Stimulated activated effector memory CD8-positive, alpha-beta T cell treated with anti-CD3 and anti-CD28 coated beads, Interleukin-12 subunit alpha, Interleukin-12 subunit beta, amount 100 ng/mL, for 72 hours (primary cell): ENCODE results near the gene SCRN1.
"Not testable (repeated sequence)": the region's sequence is repeated elsewhere in the genome, so short reads cannot be mapped to it uniquely, and the experiment has no call there.

Experiments
- ATAC-seq: fragments of 150-1000 bp; cut with Tn5 transposase; 2 replicates; pipeline ENCODE4 v1.10.0; 2021
- DNase-seq, 2 donors: peaks; one replicate each; pipeline ENCODE4 v3.0.0; 2021 to 2022; ENCODE audit warnings: low spot score in 2 of 2
- H3K27ac Mint-ChIP-seq: one replicate; pipeline ENCODE4 v1.8.0; 2022; ENCODE audit warnings: mild to moderate bottlenecking, mixed read lengths
- H3K36me3 Mint-ChIP-seq: one replicate; pipeline ENCODE4 v1.8.0; 2022; ENCODE audit warnings: mild to moderate bottlenecking, mixed read lengths
- H3K4me1 Mint-ChIP-seq: one replicate; pipeline ENCODE4 v1.8.0; 2022; ENCODE audit warnings: mixed read lengths
- H3K4me3 Mint-ChIP-seq: one replicate; pipeline ENCODE4 v1.8.0; 2022; ENCODE audit warnings: mild to moderate bottlenecking, mixed read lengths
- H3K9me3 Mint-ChIP-seq: one replicate; pipeline ENCODE4 v1.8.0; 2022; ENCODE audit warnings: mixed read lengths

SCRN1 gene

DNA sequence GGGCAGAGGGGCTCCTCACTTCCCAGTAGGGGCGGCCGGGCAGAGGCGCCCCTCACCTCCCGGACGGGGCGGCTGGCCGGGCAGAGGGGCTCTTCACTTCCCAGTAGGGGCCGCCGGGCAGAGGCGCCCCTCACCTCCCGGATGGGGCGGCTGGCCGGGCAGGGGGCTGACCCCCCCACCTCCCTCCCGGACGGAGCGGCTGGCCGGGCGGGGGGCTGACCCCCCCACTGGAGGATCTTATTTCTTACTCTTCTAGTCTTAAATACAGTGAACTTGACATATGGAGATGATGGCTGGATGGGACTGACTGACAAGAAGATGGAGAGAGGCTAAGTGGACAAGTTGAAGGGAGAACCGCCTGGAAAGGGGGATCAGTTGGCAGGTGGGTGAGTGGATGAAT, 28.0 kb downstream of the SCRN1 start:
- H3K4me3 Mint-ChIP-seq, DNase-seq, ATAC-seq, H3K4me1 Mint-ChIP-seq, H3K27ac Mint-ChIP-seq, H3K9me3 Mint-ChIP-seq, H3K36me3 Mint-ChIP-seq: not testable (repeated sequence)

DNA sequence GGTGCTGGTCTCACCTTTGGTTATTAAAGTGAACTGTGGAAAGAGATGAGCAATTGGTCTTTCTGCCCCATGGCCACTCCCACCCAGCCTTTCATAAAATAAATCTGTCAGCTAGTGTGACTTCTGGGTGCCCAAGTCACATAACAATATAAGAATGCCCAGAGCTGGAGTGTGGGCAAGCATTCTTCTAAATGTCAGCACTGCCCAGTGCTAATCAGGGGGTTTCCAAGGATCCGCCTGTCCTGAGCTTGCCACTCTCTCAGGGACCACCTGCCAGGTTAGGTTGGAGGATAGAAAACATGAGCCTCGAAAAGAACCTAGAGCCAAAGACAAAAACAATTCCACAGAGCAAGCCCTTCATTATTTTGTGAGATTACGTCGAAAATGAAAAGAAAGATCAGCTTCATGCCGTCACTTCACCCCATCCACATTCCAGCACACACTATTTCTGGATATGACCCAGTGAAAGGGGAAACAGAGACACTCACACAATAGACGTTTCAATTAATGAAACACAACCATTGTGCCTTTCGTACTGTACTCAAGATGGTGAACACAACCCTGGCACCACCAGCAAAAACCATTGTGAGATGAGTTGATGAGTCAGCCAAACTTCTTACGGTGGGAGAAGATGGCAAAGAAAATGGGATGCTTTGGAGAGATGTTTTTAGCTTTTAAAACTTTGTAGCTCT, 30.8 kb downstream of the SCRN1 start:
- H3K36me3 Mint-ChIP-seq, result no peaks in the 10 kb centered on the region
- DNase-seq, result no peak
- no peak overlapping the region for H3K27ac Mint-ChIP-seq
- no peak overlapping the region for H3K4me3 Mint-ChIP-seq
- ATAC-seq, result no peak
- H3K4me1 Mint-ChIP-seq, result peaks cover 21% of the 10 kb centered on the region
- no peaks in the 10 kb centered on the region for H3K9me3 Mint-ChIP-seq

DNA sequence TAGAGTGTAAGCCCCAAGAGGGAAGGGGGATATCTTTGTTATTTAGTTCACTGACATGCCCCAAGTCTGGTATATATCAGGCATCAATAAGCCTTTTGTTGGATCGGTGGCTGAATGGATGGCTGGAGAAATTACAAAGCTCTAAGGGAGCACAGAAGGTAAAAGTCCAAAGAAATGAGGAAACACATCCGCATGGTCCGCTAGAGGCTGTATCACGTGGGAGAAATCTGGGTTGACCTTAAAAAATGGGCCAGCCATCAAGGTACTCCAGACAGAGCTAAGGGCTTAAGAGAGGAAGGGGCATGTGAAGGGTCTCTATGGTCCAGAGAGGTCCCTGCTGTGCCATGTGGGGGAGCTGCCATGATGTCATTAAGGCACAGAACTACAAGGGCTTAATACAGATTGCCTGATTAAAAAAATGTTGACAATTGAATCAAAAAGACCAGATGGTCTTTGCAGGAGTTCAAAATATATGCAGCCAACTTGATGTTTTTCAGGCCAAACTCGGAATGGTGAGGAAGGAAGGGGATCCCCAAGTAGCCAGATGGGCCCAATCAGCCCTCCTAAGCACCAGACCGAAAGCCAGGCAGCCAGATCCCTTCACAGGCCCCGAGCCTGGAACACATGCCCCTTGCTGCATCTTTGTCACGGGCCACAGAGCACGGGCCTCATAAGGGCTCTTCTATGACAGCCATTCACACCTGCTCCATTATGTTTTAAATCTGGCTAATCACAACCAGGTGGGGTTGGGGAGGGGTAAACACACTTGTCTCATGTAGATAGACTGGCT, 31.9 kb downstream of the SCRN1 start:
- H3K4me1 Mint-ChIP-seq, result peaks cover 21% of the 10 kb centered on the region
- no peaks in the 10 kb centered on the region for H3K36me3 Mint-ChIP-seq
- no peak overlapping the region for H3K4me3 Mint-ChIP-seq
- DNase-seq (no peak), ATAC-seq (no peak)
- no peak overlapping the region for H3K27ac Mint-ChIP-seq
- no peaks in the 10 kb centered on the region for H3K9me3 Mint-ChIP-seq

DNA sequence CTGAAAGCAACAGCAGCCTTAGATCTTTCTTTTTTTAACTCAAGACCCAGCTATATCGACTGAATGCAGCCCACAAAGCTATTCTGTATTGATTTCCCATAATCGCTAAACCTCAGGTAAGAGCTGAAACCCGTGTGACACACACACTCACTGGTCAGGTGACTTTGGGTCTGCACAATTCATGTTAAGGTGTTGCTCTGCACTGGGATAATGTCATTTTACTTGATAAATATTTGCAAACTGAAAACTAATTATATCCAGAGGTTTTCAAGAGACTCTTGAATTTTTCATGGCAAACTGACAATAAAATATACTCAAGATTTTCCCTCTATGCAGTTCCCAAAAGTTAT, 33.1 kb downstream of the SCRN1 start:
- H3K27ac Mint-ChIP-seq, result peak overlapping the region; percentile 33
- ATAC-seq (peak; percentile 55), DNase-seq (no peak)
- peaks cover 21% of the 10 kb centered on the region for H3K4me1 Mint-ChIP-seq
- no peaks in the 10 kb centered on the region for H3K9me3 Mint-ChIP-seq
- H3K36me3 Mint-ChIP-seq, result peaks cover 10% of the 10 kb centered on the region
- H3K4me3 Mint-ChIP-seq, result no peak overlapping the region

DNA sequence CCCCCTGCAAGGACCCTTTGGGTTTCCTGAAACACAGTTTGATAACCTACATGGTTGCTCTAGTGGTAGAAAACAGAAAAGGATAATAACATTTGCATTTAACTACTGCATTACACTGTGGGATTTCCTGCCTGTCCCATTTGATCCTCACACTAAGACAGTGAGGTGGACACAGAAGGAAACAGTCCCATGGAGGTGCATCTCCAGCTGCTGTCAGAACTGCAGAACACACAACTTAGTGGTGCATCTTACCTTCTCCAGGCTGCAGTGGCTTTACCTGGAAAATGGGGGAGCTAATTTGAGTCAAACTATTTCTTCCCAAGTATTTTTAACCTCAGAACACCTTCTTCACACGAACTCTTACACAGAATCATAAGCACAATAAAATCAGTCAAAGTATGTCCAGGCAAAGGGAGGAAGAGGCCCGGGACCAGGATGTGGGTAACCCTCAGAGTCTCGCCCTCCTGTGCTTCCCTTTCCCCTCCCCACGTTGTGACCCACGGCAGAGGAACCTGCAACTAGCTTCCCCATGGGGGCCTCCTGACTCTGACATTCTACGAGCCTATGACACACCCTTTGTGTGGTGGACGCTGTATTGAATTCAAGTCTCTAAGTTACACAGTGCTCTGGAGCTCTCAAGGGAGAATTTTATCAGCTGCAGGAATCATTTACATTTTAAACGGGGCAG, 33.7 kb downstream of the SCRN1 start:
- DNase-seq (peak in 1 of 2 donors; percentile 8), ATAC-seq (peak; percentile 89)
- Mint-ChIP-seq H3K4me1 (peaks cover 21% of the 10 kb centered on the region), H3K4me3 (no peak overlapping the region), H3K9me3 (no peaks in the 10 kb centered on the region), H3K27ac (peak overlapping the region; percentile 33), H3K36me3 (peaks cover 14% of the 10 kb centered on the region)

DNA sequence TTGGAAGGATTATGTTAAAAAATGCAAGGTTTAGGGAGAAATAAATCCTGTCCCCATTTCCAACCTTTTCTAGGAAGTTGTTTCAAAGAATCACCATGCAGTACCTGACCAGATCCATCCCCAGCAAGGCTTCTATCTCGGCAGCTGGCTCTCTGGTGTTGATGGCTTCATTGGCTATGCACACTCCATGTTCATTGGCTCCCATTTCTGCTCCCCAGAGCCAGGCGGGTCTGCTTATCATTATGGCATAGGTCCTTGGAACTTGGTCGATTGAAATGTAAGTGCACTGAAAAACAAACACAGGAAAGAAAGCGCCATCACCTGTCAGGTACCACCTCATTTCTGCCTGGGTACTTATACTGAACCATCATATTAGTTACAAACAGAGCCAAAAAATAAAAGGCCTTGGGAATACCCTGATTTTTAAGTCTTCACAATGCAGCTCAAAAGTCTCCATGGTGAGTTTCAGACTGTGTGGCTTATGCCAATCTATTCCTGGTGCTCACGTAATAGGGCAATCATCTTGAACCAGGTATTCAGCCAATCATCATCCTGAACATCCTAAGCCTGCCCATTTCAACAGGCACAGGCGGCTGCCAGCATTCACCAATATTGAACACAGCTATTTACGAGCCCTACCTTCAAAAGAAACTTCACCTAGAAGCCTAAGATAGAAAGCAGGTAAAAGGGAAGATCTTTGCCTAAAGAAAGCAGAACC, 34.4 kb downstream of the SCRN1 start:
- ATAC-seq (no peak), DNase-seq (no peak)
- Mint-ChIP-seq H3K4me1 (peaks cover 21% of the 10 kb centered on the region), H3K36me3 (peaks cover 14% of the 10 kb centered on the region), H3K9me3 (no peaks in the 10 kb centered on the region), H3K4me3 (no peak overlapping the region), H3K27ac (peak overlapping the region; percentile 33)

DNA sequence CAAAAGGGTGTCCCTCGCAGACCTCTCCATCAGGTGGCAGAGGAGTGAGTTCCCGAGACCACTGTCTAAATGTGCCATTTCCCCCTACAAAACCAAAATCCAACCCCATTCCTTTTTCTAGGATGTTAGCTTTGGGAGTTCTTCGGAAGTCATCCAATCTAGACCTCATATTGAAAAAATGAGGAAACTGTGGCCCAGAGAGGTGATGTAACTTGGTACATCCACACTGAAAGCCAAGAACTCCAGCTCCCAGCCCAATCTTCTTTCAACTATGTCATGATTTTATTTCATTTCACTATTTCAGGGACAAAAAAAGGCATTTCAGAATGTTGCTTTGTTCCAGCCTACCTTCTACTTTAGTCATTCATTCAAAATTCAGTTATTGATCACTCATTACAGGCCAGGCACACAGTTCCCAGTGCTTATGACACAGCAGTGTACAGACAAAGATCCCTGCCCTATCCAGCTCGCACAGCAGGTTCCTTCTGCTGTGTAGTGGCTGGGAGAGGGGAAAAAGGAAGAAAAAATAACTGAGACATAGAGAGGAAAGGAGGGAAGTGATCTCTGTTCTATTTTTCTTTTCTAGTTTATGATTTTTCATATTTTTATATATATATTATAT, 35.8 kb downstream of the SCRN1 start:
- peaks cover 21% of the 10 kb centered on the region for H3K4me1 Mint-ChIP-seq
- no peak for DNase-seq
- H3K36me3 Mint-ChIP-seq, result peaks cover 18% of the 10 kb centered on the region
- H3K4me3 Mint-ChIP-seq, result no peak overlapping the region
- no peak for ATAC-seq
- H3K9me3 Mint-ChIP-seq, result no peaks in the 10 kb centered on the region
- H3K27ac Mint-ChIP-seq, result no peak overlapping the region

DNA sequence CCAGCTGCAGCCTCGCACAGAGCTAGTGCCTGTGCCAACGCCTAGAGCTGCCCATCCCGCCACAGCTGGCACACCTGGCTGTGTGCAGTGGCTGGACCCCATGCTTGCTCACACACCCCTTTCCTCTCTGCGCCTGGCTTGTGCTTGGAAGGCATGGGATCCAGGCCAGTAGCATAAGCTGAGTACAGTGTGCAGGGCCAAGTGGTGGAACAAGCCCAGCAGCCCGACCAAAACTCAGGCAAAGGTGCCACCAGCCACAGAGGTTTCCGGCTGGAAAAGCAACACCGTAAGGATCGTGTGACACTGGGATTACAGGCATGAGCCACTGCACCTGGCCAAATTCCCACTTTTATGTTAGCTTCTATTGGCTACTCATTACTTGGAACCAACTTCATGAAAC, 38.4 kb downstream of the SCRN1 start:
- Mint-ChIP-seq H3K4me1 (peaks cover 9% of the 10 kb centered on the region), H3K27ac (no peak overlapping the region), H3K36me3 (peaks cover 24% of the 10 kb centered on the region), H3K9me3 (no peaks in the 10 kb centered on the region), H3K4me3 (no peak overlapping the region)
- DNase-seq (no peak), ATAC-seq (no peak)

DNA sequence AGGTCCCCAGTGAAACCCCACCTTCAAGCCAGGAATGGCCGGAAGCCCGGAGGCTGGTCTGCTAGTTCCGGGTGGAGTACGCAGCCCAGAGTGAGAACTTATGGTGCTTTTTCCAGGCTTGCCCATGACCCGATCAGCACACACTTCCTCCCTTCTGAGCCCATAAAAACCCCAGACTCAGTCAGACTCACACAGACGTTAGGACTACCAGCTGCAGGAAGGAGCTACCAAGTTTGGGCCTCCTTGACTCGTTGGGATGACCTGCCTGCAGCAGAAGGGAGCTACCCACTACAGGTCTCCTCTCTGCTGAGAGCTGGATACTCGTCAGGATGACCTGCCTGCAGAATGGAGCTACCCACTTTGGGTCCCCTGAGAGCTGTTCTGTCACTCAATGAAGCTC, 39.1 kb downstream of the SCRN1 start:
- no peak overlapping the region for H3K4me3 Mint-ChIP-seq
- H3K9me3 Mint-ChIP-seq, result no peaks in the 10 kb centered on the region
- ATAC-seq (no peak), DNase-seq (no peak)
- H3K4me1 Mint-ChIP-seq, result peaks cover 2% of the 10 kb centered on the region
- H3K27ac Mint-ChIP-seq, result no peak overlapping the region
- H3K36me3 Mint-ChIP-seq, result peaks cover 24% of the 10 kb centered on the region

DNA sequence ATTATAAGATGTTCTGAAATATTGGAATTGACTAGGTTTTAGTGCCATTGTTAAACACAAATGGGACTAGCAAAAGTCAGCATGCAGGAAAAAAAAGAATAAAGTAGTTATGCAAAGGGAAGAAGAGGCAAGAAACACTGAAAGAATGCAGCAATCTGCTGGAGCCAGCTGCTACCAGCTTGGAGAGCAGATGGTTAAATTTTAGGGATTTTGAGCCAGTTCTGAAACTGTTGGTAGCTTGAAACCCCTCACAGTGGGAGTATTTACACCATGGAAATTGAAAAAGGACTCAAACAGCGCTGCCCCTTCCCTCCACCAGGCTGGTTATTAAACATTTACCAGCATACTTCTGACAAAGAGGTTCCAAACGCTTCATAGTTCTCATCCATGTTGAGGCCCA, 41.0 kb downstream of the SCRN1 start:
- H3K9me3 Mint-ChIP-seq, result no peaks in the 10 kb centered on the region
- ATAC-seq, result no peak
- peaks cover 24% of the 10 kb centered on the region for H3K36me3 Mint-ChIP-seq
- H3K4me3 Mint-ChIP-seq, result no peak overlapping the region
- peak overlapping the region; percentile 23 for H3K27ac Mint-ChIP-seq
- DNase-seq, result no peak
- H3K4me1 Mint-ChIP-seq, result no peaks in the 10 kb centered on the region

DNA sequence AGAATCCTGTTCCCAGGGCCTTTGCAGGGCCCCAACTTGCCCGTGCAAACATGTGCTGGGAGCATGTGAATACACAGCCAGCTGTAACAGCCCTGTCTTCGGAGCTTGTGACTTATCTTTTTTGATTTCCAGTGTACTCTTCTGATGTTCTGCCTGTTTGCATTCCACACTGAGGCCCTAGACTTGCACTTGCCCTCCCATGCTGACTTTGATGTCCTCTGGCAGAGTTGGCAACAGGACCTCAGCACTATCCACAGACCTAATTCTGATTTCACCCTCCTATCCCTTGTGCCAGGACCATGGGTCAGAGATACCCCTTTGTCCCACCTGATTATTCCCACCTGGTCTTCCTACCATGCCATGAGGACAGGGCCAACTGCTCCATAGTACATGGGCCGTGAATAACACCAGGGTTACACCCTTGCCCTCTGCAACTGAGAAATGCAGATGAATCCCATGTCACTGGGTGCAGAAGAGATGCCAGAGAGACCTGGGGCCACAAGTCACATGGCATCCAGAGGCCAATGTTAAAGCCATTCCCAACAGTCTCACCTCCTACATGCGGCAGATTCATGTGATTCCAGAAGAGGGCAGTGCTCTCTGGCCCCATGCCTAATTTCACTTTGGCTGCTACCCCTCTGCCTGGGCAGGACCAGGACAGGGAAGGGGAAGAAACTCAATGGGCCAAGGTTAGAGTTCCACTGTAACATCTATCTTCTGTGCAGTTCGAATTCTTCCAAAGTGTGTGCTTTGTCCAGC, 43.0 kb downstream of the SCRN1 start:
- Mint-ChIP-seq H3K4me3 (no peak overlapping the region), H3K9me3 (no peaks in the 10 kb centered on the region), H3K27ac (no peak overlapping the region), H3K4me1 (no peaks in the 10 kb centered on the region), H3K36me3 (peaks cover 15% of the 10 kb centered on the region)
- DNase-seq (no peak), ATAC-seq (no peak)

DNA sequence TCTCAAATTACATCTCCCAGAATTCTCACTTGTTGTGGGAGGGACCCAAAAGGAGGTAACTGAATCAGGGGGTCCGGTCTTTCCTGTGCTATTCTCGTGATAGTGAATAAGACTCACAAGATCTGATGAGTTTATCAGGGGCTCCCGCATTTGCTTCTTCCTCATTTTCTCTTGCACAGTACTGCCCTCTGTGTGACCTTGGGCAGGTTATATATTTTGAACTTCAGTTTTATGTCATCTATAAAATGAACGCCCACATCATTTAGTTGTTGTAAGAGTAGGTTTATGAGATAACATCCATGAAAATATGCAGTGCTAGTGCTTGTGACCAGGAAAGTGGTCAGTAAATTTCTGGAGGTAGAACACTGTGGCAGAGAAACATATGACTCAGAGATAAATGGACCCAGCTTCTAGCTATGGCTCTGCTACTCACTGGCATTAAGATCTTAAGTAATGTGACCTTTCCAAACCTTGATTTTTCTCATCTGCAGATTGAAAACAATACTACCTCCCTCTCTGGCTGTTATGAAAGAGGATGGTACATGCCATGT, 44.3 kb downstream of the SCRN1 start:
- Mint-ChIP-seq H3K9me3 (no peaks in the 10 kb centered on the region), H3K27ac (no peak overlapping the region), H3K4me1 (no peaks in the 10 kb centered on the region), H3K36me3 (peaks cover 23% of the 10 kb centered on the region), H3K4me3 (no peak overlapping the region)
- no peak for DNase-seq
- no peak for ATAC-seq

DNA sequence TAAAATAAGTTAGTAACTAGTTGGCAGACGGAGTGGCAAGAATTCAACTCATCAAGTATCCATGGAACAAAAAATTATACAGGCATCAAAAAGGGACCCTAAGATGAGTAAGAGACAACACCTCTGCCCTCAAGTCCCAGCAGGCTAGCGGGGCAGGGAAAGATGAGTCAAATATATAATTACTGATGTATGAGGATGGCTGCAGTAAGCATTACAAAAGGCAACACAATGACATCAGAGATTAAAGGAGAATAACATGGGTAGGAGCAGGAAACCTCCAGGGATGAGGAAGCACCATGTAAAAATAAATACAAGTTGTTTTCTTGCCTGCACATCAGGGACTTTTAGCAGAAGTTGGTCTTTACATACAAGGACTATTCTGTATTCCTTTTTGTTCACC, 49.4 kb downstream of the SCRN1 start:
- Mint-ChIP-seq H3K36me3 (peaks cover 34% of the 10 kb centered on the region), H3K4me1 (no peaks in the 10 kb centered on the region), H3K27ac (no peak overlapping the region), H3K9me3 (no peaks in the 10 kb centered on the region), H3K4me3 (no peak overlapping the region)
- no peak for DNase-seq
- ATAC-seq, result no peak

DNA sequence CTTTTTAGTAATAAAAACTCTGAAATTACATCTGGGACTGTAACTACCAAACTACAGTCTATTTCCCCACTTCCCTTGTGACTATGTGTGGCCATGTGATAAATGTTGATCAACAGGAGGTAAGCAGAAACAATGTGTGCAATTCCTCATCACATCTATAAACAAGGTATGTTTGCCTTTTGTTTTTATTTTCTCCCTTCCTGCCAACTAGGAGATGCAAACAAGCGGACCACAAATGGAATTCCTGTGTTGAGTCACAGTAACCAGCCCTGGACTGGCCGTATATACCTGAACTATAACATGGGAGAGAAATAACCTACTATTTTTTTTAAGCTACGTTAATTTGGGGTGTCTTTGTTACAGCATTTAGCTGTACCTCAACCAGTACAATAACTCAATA, 52.5 kb downstream of the SCRN1 start:
- DNase-seq (no peak), ATAC-seq (no peak)
- H3K4me3 Mint-ChIP-seq, result no peak overlapping the region
- H3K4me1 Mint-ChIP-seq, result peaks cover 6% of the 10 kb centered on the region
- H3K27ac Mint-ChIP-seq, result no peak overlapping the region
- no peaks in the 10 kb centered on the region for H3K9me3 Mint-ChIP-seq
- peaks cover 38% of the 10 kb centered on the region for H3K36me3 Mint-ChIP-seq
